ENCODE data around the gene HOXC9.

Gene HOXC9

DNA sequence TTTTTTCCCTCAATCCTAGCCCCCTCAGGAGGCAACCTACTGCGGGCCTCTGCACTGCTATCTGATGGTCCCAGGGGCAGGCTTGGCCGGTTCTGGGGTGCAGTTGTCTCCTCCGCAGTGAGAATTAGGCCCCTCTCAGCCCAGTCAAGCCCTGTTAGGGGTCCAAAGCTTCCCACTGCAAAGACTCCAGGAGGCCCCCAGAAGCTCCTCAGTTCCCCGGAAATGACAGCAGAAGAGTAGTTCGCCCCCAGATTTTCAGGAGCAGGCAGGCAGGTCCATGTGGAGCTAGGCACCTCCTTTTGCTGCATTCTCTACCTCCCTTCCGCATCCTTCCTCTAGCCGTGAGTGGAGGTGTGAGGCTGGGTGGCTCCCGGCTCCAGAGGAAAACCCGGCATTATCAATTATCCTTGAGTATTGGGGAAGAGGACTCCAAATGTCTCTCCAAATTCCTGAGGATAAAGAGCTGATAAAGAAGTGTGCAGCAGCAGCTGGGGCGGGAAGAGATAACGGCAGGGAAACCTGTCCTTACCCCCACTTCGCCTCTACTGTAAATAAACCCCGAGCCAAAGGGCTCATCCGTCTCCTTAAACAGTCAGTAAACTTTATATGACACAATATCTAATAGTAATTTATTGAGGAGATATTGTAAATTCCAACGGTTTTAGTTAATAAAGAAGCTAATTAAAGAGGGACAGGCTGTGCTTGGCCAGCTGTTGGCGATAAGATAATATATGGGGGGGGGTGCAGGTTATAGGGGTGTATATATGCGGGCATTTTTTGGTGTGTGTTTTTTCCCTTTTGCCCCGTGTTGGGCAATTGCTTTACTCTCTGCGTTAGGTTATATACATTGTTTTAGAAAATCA is 45.9 kb upstream of the HOXC9 start:
- no peak for DNase-seq (ENCODE audit: low read depth)
- H3K4me3 ChIP-seq (ENCODE audit: low read length) = no peak overlapping the region
- TF ChIP-seq, protein P1, sequence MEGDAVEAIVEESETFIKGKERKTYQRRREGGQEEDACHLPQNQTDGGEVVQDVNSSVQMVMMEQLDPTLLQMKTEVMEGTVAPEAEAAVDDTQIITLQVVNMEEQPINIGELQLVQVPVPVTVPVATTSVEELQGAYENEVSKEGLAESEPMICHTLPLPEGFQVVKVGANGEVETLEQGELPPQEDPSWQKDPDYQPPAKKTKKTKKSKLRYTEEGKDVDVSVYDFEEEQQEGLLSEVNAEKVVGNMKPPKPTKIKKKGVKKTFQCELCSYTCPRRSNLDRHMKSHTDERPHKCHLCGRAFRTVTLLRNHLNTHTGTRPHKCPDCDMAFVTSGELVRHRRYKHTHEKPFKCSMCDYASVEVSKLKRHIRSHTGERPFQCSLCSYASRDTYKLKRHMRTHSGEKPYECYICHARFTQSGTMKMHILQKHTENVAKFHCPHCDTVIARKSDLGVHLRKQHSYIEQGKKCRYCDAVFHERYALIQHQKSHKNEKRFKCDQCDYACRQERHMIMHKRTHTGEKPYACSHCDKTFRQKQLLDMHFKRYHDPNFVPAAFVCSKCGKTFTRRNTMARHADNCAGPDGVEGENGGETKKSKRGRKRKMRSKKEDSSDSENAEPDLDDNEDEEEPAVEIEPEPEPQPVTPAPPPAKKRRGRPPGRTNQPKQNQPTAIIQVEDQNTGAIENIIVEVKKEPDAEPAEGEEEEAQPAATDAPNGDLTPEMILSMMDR (IDR thresholded peaks at IDR 0.05; ENCODE audit: insufficient read depth, low read depth, low read length, missing control alignments) = no peak

DNA sequence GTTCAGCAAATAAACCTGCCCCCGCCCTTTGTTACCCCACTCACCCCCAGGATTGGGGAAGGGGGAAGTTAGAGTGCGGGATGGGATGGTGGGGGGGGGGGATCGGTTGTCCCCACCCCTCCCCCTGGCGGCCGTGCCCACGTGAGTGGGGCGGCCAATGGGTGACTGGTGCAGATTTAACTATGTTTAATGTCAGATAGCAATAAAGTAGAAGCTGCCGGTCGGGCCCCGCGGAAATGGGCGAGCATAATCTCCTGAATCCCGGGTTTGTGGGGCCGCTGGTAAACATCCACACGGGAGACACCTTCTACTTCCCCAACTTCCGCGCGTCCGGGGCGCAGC is 45.3 kb upstream of the HOXC9 start, which contains the start of gene HOXC12:
TSS of gene HOXC12 (plus strand) at position 210 of the 342 bp plus-strand sequence. CDS start at position 237, 27 bp downstream.
- no peak within 1 kb of the TSS for H3K4me3 ChIP-seq (ENCODE audit: low read length)
- TF ChIP-seq, protein P1 (IDR thresholded peaks at IDR 0.05; ENCODE audit: insufficient read depth, low read depth, low read length, missing control alignments) = no peak
- DNase-seq (ENCODE audit: low read depth) = no peak

DNA sequence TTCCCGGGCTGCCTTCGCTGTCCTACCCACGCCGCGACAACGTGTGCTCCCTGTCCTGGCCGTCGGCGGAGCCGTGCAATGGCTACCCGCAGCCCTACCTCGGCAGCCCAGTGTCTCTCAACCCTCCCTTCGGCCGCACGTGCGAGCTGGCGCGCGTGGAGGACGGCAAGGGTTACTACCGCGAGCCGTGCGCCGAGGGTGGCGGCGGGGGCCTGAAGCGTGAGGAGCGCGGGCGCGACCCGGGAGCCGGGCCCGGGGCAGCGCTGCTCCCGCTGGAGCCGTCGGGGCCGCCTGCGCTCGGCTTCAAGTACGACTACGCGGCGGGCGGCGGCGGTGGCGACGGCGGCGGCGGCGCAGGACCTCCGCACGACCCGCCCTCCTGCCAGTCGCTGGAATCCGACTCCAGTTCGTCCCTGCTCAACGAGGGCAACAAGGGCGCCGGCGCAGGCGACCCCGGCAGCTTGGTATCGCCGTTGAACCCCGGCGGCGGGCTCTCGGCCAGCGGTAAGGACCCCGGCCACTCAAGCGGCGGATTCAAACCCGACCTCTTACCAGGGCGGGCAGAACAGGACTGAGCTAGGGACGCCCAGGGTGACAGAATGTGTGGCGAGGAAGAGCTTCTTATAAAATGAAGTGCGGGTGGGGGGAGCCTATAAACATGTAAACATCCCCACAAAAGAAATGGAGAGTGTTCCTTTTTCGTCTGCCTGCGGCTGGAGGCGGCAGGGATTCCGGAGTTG is 44.8 kb upstream of the HOXC9 start:
- TF ChIP-seq, protein P1 (IDR thresholded peaks at IDR 0.05; ENCODE audit: insufficient read depth, low read depth, low read length, missing control alignments) = no peak
- no peak overlapping the region for H3K4me3 ChIP-seq (ENCODE audit: low read length)

DNA sequence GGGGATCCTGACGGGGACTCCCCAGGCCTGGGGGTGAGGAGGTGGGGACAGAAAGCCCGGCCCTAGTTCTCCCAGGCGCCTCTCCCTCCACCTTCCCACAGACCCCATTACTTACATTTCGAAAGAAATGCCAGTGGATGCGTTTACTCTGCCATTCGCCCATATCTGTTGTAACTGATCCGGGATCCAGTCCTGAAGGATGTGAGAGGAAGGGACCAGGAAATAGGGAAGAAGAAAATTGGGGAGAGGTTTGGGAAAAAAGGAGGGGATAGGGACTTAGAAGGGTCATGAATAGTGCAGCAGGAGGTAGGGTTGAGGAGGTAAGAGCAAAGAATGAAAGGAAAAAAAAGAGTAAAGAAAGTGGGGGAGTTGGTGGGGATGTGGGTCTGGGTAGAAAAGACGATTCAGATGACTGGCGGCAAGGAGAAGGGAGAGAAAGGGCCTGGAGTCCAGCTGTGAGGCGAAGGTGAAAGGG is 44.1 kb upstream of the HOXC9 start:
- DNase-seq (ENCODE audit: low read depth) = no peak
- TF ChIP-seq, protein P1 (IDR thresholded peaks at IDR 0.05; ENCODE audit: insufficient read depth, low read depth, low read length, missing control alignments) = no peak
- H3K4me3 ChIP-seq (ENCODE audit: low read length) = no peak overlapping the region

More for the DNA sequence above, 44.8 kb upstream of the HOXC9 start:
- DNase-seq (ENCODE audit: low read depth) = no peak

DNA sequence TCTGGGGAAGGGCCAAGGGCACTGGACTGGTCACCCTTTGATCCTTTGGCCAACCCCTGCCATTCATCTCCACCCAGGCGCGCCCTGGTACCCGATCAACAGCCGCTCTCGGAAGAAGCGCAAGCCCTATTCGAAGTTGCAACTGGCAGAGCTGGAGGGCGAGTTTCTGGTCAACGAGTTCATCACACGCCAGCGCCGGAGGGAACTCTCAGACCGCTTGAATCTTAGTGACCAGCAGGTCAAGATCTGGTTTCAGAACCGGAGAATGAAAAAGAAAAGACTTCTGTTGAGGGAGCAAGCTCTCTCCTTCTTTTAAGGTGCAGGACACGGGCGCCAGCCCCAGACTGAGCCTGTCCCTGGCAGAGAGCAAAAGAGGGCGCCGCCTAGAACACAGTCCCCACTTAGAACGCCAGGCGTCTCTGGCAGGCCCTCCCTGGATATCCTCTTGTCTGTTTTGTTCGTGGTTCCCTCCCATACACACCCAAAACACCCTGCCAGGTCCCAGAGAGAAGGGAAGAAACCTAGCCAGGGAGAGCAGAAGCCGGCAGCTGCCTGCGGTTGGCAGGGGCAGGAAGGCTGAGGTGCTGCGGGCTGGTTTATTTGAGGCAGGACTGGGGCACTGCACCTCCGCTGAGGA is 43.6 kb upstream of the HOXC9 start:
- no peak for DNase-seq (ENCODE audit: low read depth)
- H3K4me3 ChIP-seq (ENCODE audit: low read length) = no peak overlapping the region
- TF ChIP-seq, protein P1 (IDR thresholded peaks at IDR 0.05; ENCODE audit: insufficient read depth, low read depth, low read length, missing control alignments) = no peak

DNA sequence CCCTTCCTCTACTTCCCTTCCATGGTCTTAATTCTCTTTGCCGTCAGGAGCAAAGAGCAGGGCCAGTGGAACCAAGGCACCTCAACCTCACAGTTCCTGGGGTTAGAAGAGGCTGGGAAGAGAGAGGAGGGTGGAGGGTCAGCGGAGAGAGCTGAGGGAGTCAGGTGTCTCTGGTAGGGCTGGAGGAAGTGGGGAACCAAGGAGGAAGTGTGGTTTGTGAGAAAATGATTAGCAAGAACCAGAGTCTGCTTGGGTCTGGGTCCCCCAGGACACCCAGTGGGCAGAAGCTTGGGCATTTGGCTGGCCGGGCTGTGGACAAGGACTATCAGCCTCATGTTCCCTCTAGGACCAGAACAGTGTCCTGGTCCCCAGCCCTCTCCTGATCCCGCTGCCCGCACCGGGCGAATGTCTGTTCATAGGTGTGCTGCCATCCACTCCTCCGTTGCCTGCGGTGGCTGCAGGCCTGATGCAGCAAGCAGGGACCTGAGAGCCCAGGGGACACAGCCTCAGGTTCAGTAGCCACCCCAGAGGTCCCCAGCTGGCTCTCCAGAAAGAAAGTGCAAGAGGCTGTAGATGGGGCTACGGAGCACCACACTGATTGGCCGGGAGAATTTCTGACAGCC is 42.9 kb upstream of the HOXC9 start:
- no peak for DNase-seq (ENCODE audit: low read depth)
- H3K4me3 ChIP-seq (ENCODE audit: low read length) = no peak overlapping the region
- TF ChIP-seq, protein P1 (IDR thresholded peaks at IDR 0.05; ENCODE audit: insufficient read depth, low read depth, low read length, missing control alignments) = no peak
